Neural progenitor cell (in vitro differentiated cells): ENCODE measurements around the gene REEP3. TPM values are rescaled to one million over a fixed set of nuclear protein-coding genes. Genes with fewer than 3 reads are reported as not detected.

Experiments used
- DNase-seq: peaks from one replicate; pipeline ENCODE4 v3.0.0-alpha.2; 2016; ENCODE audit warnings: low spot score
- H2AFZ ChIP-seq: fragments of 200-600 bp; sonication (generic); replicated peaks from 2 replicates; pipeline ENCODE4 v1.6.1; 2016; ENCODE audit warnings: antibody characterized with exemption
- H3F3A ChIP-seq: fragments of 200-600 bp; sonication (generic); 2 replicates; pipeline ENCODE4 v1.6.1; 2016; ENCODE audit warnings: antibody characterized with exemption, low read depth
- H3K27ac ChIP-seq: fragments of 200-600 bp; sonication (generic); 2 replicates; pipeline ENCODE4 v1.5.1; 2016; ENCODE audit warnings: mild to moderate bottlenecking
- H3K27me3 ChIP-seq: fragments of 200-600 bp; sonication (generic); 2 replicates; pipeline ENCODE4 v1.6.1; 2016; ENCODE audit warnings: mild to moderate bottlenecking, moderate library complexity
- H3K36me3 ChIP-seq: fragments of 200-600 bp; sonication (generic); 2 replicates; pipeline ENCODE4 v1.5.1; 2016
- H3K4me1 ChIP-seq: fragments of 200-600 bp; sonication (generic); 2 replicates; pipeline ENCODE4 v1.6.1; 2016; ENCODE audit warnings: mixed run types
- H3K4me2 ChIP-seq: fragments of 200-600 bp; sonication (generic); 2 replicates; pipeline ENCODE4 v1.6.1; 2016
- H3K4me3 ChIP-seq: fragments of 200-600 bp; sonication (generic); 2 replicates; pipeline ENCODE4 v1.5.1; 2016
- H3K79me2 ChIP-seq: fragments of 200-600 bp; sonication (generic); 2 replicates; pipeline ENCODE4 v1.6.1; 2016; ENCODE audit warnings: low read depth
- H3K9ac ChIP-seq: fragments of 200-600 bp; sonication (generic); 2 replicates; pipeline ENCODE4 v1.6.1; 2016
- H3K9me3 ChIP-seq: fragments of 200-600 bp; sonication (generic); 2 replicates; pipeline ENCODE4 v1.5.1; 2016; ENCODE audit warnings: low read depth
- H4K20me1 ChIP-seq: fragments of 200-600 bp; sonication (generic); 2 replicates; pipeline ENCODE4 v1.6.1; 2016; ENCODE audit warnings: low read depth
- H3K27ac Mint-ChIP-seq: 3 replicates; pipeline ENCODE4 v1.8.0; 2021; ENCODE audit warnings: mixed read lengths
- H3K27me3 Mint-ChIP-seq: 2 replicates; pipeline ENCODE4 v1.8.0; 2022; ENCODE audit warnings: low read depth, mild to moderate bottlenecking, inconsistent platforms, moderate library complexity, mixed read lengths; ENCODE audit not compliant: insufficient read depth
- H3K36me3 Mint-ChIP-seq: 3 replicates; pipeline ENCODE4 v1.8.0; 2021; ENCODE audit warnings: mixed read lengths
- H3K4me1 Mint-ChIP-seq: 3 replicates; pipeline ENCODE4 v1.8.0; 2021; ENCODE audit warnings: mixed read lengths
- H3K4me3 Mint-ChIP-seq: 3 replicates; pipeline ENCODE4 v1.8.0; 2021; ENCODE audit warnings: mild to moderate bottlenecking, moderate library complexity, mixed read lengths
- H3K9me3 Mint-ChIP-seq: 3 replicates; pipeline ENCODE4 v1.8.0; 2020; ENCODE audit warnings: mixed read lengths
- CTCF ChIP-seq: fragments of 200-600 bp; sonication (generic); IDR thresholded peaks from 2 replicates; pipeline ENCODE4 v1.5.1; 2017; ENCODE audit warnings: antibody characterized with exemption, mild to moderate bottlenecking
- EZH2 ChIP-seq: fragments of 200-600 bp; sonication (generic); IDR thresholded peaks from 2 replicates; pipeline ENCODE4 v1.6.1; 2017; ENCODE audit warnings: antibody characterized with exemption, mild to moderate bottlenecking, moderate library complexity
- EZH2phosphoT487 ChIP-seq: fragments of 200-600 bp; sonication (generic); IDR thresholded peaks from 2 replicates; pipeline ENCODE4 v1.6.1; 2017; ENCODE audit warnings: antibody characterized with exemption
- total RNA-seq: library from RNA; depleted of rRNA; stranded (reverse); fragments of >200 nt; gene quantifications from 2 replicates; pipeline ENCODE4 v1.2.3, GENCODE V29; 2015; ENCODE audit warnings: low replicate concordance

Gene REEP3
- total RNA-seq, 1 donor from 2014 or later = 42.0 TPM

GRCh38 chr10:63521416-63522276 is 445 bp downstream of the REEP3 start:
- Mint-ChIP-seq H3K9me3 (peaks cover 31% of the 10 kb centered on the region), H3K27me3 (no peaks in the 10 kb centered on the region), H3K27ac (peak overlapping the region; percentile 89), H3K4me3 (peak overlapping the region; percentile 88), H3K4me1 (peaks cover 22% of the 10 kb centered on the region), H3K36me3 (peaks cover 35% of the 10 kb centered on the region)
- H3K79me2 ChIP-seq = peaks cover 92% of the 10 kb centered on the region
- DNase-seq = peak; percentile 95
- H3K9ac ChIP-seq = peak overlapping the region; percentile 97
- H3F3A ChIP-seq = peaks cover 43% of the 10 kb centered on the region
- peak overlapping the region; percentile 85 for H2AFZ ChIP-seq
- peak overlapping the region; percentile 97 for H3K4me3 ChIP-seq
- H3K36me3 ChIP-seq = no peaks in the 10 kb centered on the region
- peaks cover 39% of the 10 kb centered on the region for H4K20me1 ChIP-seq
- peaks cover 27% of the 10 kb centered on the region for H3K4me1 ChIP-seq
- no peaks in the 10 kb centered on the region for H3K27me3 ChIP-seq
- TF ChIP-seq EZH2phosphoT487 (no peak), EZH2 (peak; percentile 14), CTCF (no peak)
- H3K4me2 ChIP-seq = peak overlapping the region; percentile 95
- H3K27ac ChIP-seq = peak overlapping the region; percentile 99
- H3K9me3 ChIP-seq = no peaks in the 10 kb centered on the region

GRCh38 chr10:63522277-63522687 is 1.1 kb downstream of the REEP3 start:
- Mint-ChIP-seq H3K4me1 (peaks cover 22% of the 10 kb centered on the region), H3K4me3 (peak overlapping the region; percentile 88), H3K9me3 (peaks cover 26% of the 10 kb centered on the region), H3K27ac (peak overlapping the region; percentile 89), H3K36me3 (peaks cover 34% of the 10 kb centered on the region), H3K27me3 (no peaks in the 10 kb centered on the region)
- H3F3A ChIP-seq = peaks cover 43% of the 10 kb centered on the region
- no peaks in the 10 kb centered on the region for H3K36me3 ChIP-seq
- TF ChIP-seq EZH2phosphoT487 (no peak), CTCF (no peak), EZH2 (no peak)
- no peak for DNase-seq
- peaks cover 27% of the 10 kb centered on the region for H3K4me1 ChIP-seq
- peak overlapping the region; percentile 95 for H3K4me2 ChIP-seq
- H3K4me3 ChIP-seq = peak overlapping the region; percentile 97
- H4K20me1 ChIP-seq = peaks cover 43% of the 10 kb centered on the region
- peak overlapping the region; percentile 85 for H2AFZ ChIP-seq
- peak overlapping the region; percentile 53 for H3K9ac ChIP-seq
- no peaks in the 10 kb centered on the region for H3K27me3 ChIP-seq
- H3K27ac ChIP-seq = peak overlapping the region; percentile 99
- no peaks in the 10 kb centered on the region for H3K9me3 ChIP-seq
- peaks cover 92% of the 10 kb centered on the region for H3K79me2 ChIP-seq

- Histone ChIP-seq H3F3A (peaks cover 43% of the 10 kb centered on the region), H3K4me2 (peak overlapping the region; percentile 95), H3K27ac (no peak overlapping the region), H2AFZ (no peak overlapping the region), H3K4me3 (peak overlapping the region; percentile 97), H4K20me1 (peaks cover 43% of the 10 kb centered on the region), H3K36me3 (no peaks in the 10 kb centered on the region), H3K79me2 (peaks cover 92% of the 10 kb centered on the region), H3K4me1 (peaks cover 27% of the 10 kb centered on the region), H3K27me3 (no peaks in the 10 kb centered on the region), H3K9ac (no peak overlapping the region), H3K9me3 (no peaks in the 10 kb centered on the region)
- H3K9me3 Mint-ChIP-seq = peaks cover 27% of the 10 kb centered on the region
- H3K36me3 Mint-ChIP-seq = peaks cover 35% of the 10 kb centered on the region
- TF ChIP-seq EZH2 (no peak), CTCF (no peak), EZH2phosphoT487 (no peak)
- DNase-seq = no peak
- peaks cover 22% of the 10 kb centered on the region for H3K4me1 Mint-ChIP-seq
- no peaks in the 10 kb centered on the region for H3K27me3 Mint-ChIP-seq
- H3K4me3 Mint-ChIP-seq = peak overlapping the region; percentile 88
- no peak overlapping the region for H3K27ac Mint-ChIP-seq
Measured at GRCh38 chr10:63522995-63523394, 1.8 kb downstream of the REEP3 start.
